ENCODE data around the gene ATP11A.

Gene ATP11A

GRCh38 chr13:112756967-112757758 lies 67.3 kb downstream of the ATP11A start:
- TF ChIP-seq CTCF (IDR thresholded peaks at IDR 0.05), result no peak

GRCh38 chr13:112757759-112758086 lies 67.9 kb downstream of the ATP11A start:
- TF ChIP-seq CTCF (IDR thresholded peaks at IDR 0.05), result no peak

- TF ChIP-seq CTCF (IDR thresholded peaks at IDR 0.05), result no peak
Observed at GRCh38 chr13:112759053-112759452, 69.2 kb downstream of the ATP11A start.

- no peak for TF ChIP-seq CTCF (IDR thresholded peaks at IDR 0.05)
Observed at GRCh38 chr13:112759827-112760226, 70.0 kb downstream of the ATP11A start.

- no peak for TF ChIP-seq CTCF (IDR thresholded peaks at IDR 0.05)
Observed at GRCh38 chr13:112760435-112760834, 70.6 kb downstream of the ATP11A start.

- no peak for TF ChIP-seq CTCF (IDR thresholded peaks at IDR 0.05)
Observed at GRCh38 chr13:112760931-112761330, 71.1 kb downstream of the ATP11A start.

- TF ChIP-seq CTCF (IDR thresholded peaks at IDR 0.05), result no peak
Observed at GRCh38 chr13:112761701-112762689, 72.2 kb downstream of the ATP11A start.
